ENCODE measurements around the gene TMEM163.

GRCh38 chr2:134432435-134432883 lies 286.3 kb downstream of the TMEM163 start:
- TF ChIP-seq GATA3 (IDR thresholded peaks at IDR 0.05; ENCODE audit: low read depth, low read length) (no peak), GATA2 (IDR thresholded peaks at IDR 0.05; ENCODE audit: low read depth, low read length) (no peak)
